ENCODE measurements around the gene ST3GAL4. TPM values are rescaled to one million over a fixed set of nuclear protein-coding genes. Genes with fewer than 3 reads are reported as not detected.

Gene ST3GAL4
- polyA plus RNA-seq, 1 of the 3 experiments (the other 2 are of a cell fraction), result 32.0 TPM

DNA sequence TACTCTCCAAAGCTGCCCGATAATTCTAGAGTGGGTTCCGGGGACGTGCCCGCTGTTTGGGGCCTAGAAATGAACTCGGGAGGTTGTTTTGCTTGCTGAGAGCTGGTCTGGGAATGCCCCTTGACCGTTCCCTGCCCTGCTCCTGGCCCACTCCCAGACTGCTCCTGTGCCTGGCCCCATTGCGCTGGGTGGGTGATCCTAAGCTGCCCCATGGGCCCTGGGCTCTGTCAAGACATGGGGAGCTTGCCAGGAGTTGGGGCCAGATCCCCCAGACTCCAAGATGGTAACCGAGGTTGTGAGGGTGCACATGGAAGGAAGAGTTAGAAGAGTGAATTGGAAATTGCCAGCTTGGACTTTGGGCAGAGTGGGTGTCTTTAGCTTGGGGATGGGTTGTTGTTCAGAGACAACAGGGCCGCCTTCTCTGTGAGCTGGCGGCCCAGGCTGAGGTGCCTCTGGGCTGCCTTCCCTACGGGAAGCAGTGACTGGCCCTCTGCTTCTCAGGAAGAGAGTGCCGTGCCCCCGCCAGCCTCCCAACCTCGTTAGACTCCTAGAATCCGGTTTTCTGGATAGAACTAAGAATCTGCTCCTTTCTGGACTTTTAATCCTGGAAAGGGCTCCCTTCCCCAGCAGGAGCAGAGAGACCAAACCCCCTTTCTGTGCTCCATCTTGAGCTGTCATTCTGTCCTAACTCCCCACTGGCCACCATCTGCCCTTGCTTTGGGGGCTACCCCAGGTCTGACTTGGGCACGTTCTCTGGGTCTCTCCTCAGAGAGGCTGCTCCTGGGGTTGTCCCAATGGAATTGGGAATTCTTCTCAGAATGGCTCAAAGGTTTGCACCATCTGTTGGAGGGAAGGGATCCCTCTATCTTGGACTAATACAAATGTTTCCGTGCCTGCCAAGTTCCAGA, 1.8 kb downstream of the ST3GAL4 start (continued):
- TF ChIP-seq, protein P1, sequence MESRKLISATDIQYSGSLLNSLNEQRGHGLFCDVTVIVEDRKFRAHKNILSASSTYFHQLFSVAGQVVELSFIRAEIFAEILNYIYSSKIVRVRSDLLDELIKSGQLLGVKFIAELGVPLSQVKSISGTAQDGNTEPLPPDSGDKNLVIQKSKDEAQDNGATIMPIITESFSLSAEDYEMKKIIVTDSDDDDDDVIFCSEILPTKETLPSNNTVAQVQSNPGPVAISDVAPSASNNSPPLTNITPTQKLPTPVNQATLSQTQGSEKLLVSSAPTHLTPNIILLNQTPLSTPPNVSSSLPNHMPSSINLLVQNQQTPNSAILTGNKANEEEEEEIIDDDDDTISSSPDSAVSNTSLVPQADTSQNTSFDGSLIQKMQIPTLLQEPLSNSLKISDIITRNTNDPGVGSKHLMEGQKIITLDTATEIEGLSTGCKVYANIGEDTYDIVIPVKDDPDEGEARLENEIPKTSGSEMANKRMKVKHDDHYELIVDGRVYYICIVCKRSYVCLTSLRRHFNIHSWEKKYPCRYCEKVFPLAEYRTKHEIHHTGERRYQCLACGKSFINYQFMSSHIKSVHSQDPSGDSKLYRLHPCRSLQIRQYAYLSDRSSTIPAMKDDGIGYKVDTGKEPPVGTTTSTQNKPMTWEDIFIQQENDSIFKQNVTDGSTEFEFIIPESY (IDR thresholded peaks at IDR 0.05; ENCODE audit: borderline replicate concordance, low read depth), result no peak
- no peak for TF ChIP-seq ELF1 (IDR thresholded peaks at IDR 0.05)
- TF ChIP-seq GATA2 (CRISPR knock-in tag; IDR thresholded peaks at IDR 0.05), result no peak
- no peak for TF ChIP-seq EP300 (IDR thresholded peaks at IDR 0.05; ENCODE audit: borderline replicate concordance in 1 of 2, low read depth in 1 of 2, low read length in 1 of 2)
- no peak for TF ChIP-seq TEAD4 (IDR thresholded peaks at IDR 0.05; ENCODE audit: borderline replicate concordance, insufficient read depth)
- no peak for TF ChIP-seq TAF1 (IDR thresholded peaks at IDR 0.05; ENCODE audit: borderline replicate concordance, low read depth, low read length)
- TF ChIP-seq FOXJ3 (CRISPR knock-in tag; IDR thresholded peaks at IDR 0.05), result no peak
- no peak for TF ChIP-seq SMC3 (IDR thresholded peaks at IDR 0.05; ENCODE audit: low read depth, low read length)

- 96% methylated on average over 15 of the region's 18 CpGs for WGBS (ENCODE audit: low lambda C conversion rate)
- H3F3A ChIP-seq (replicated peaks; ENCODE audit: insufficient read depth), result peaks cover 3% of the 10 kb centered on the region
- peaks cover 71% of the 10 kb centered on the region for H3K79me2 ChIP-seq (ENCODE audit: insufficient read depth)
- no peaks in the 10 kb centered on the region for H4K20me1 ChIP-seq (ENCODE audit: insufficient read depth)
- no peak overlapping the region for H2AFZ ChIP-seq (ENCODE audit: low read depth)
- no peaks in the 10 kb centered on the region for H3K9me3 ChIP-seq
- DNase-seq, result no peak
- H3K4me2 ChIP-seq, result no peak overlapping the region
- ChIA-PET CTCF (interaction anchor here (0.9 to 2.4 kb wide), 7 partner anchors 39 to 155 kb away, joined by 3 to 9 read pairs (median 4); no protein-coding TSS in a partner anchor), POLR2A (no interaction called here)
- no peak overlapping the region for H3K9ac ChIP-seq
- TF ChIP-seq, protein P2, sequence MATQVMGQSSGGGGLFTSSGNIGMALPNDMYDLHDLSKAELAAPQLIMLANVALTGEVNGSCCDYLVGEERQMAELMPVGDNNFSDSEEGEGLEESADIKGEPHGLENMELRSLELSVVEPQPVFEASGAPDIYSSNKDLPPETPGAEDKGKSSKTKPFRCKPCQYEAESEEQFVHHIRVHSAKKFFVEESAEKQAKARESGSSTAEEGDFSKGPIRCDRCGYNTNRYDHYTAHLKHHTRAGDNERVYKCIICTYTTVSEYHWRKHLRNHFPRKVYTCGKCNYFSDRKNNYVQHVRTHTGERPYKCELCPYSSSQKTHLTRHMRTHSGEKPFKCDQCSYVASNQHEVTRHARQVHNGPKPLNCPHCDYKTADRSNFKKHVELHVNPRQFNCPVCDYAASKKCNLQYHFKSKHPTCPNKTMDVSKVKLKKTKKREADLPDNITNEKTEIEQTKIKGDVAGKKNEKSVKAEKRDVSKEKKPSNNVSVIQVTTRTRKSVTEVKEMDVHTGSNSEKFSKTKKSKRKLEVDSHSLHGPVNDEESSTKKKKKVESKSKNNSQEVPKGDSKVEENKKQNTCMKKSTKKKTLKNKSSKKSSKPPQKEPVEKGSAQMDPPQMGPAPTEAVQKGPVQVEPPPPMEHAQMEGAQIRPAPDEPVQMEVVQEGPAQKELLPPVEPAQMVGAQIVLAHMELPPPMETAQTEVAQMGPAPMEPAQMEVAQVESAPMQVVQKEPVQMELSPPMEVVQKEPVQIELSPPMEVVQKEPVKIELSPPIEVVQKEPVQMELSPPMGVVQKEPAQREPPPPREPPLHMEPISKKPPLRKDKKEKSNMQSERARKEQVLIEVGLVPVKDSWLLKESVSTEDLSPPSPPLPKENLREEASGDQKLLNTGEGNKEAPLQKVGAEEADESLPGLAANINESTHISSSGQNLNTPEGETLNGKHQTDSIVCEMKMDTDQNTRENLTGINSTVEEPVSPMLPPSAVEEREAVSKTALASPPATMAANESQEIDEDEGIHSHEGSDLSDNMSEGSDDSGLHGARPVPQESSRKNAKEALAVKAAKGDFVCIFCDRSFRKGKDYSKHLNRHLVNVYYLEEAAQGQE (IDR thresholded peaks at IDR 0.05; ENCODE audit: low read depth, low read length), result no peak
- no peak for TF ChIP-seq CHD2 (IDR thresholded peaks at IDR 0.05; ENCODE audit: low read length, partially characterized antibody)
- H3K4me3 ChIP-seq (ENCODE audit: low read depth in 2 of 2, low read length in 1 of 2), result no peak overlapping the region
- peaks cover 26 to 46% of the 10 kb centered on the region in 2 experiments; a peak in 2 of 4 replicates for H3K4me1 ChIP-seq (ENCODE audit: control insufficient read depth in 1 of 2, insufficient read depth in 2 of 2, low read depth in 1 of 2, low read length in 1 of 2)
- no peaks in the 10 kb centered on the region for H3K36me3 ChIP-seq (replicated peaks in 1 of 2; ENCODE audit: control insufficient read depth in 1 of 2, insufficient read depth in 2 of 2, low read length in 1 of 2)
- no peak overlapping the region for H3K27ac ChIP-seq (ENCODE audit: low read depth in 2 of 2, low read length in 1 of 2)
- no peaks in the 10 kb centered on the region for H3K27me3 ChIP-seq (ENCODE audit: insufficient read depth)
- H3K9me2 ChIP-seq, result no peaks in the 10 kb centered on the region
These were observed 2.7 kb downstream of the ST3GAL4 start for GRCh38 chr11:126357969-126358762.
